Neural crest cell (in vitro differentiated cells): Measurements from ENCODE around the gene KREMEN1. TPM values are rescaled to one million over a fixed set of nuclear protein-coding genes. Genes with fewer than 3 reads are reported as not detected.
A peak's percentile ranks its signal among the peaks of the same experiment; 100 is the strongest.

ENCODE experiments used
- DNase-seq: peaks from one replicate; pipeline ENCODE4 v3.0.0; 2021; ENCODE audit warnings: low read depth, mixed read lengths, low spot score
- H3K27ac Mint-ChIP-seq: one replicate; pipeline ENCODE4 v1.8.0; 2021; ENCODE audit warnings: mild to moderate bottlenecking, mixed read lengths; ENCODE audit not compliant: unreplicated experiment
- H3K27me3 Mint-ChIP-seq: 2 replicates; pipeline ENCODE4 v1.8.0; 2021; ENCODE audit warnings: low read depth, mild to moderate bottlenecking, mixed read lengths
- H3K36me3 Mint-ChIP-seq: 2 replicates; pipeline ENCODE4 v1.8.0; 2021; ENCODE audit warnings: low read depth, mild to moderate bottlenecking, mixed read lengths
- H3K4me1 Mint-ChIP-seq: 2 replicates; pipeline ENCODE4 v1.8.0; 2021; ENCODE audit warnings: mixed read lengths
- H3K4me3 Mint-ChIP-seq: one replicate; pipeline ENCODE4 v1.8.0; 2021; ENCODE audit warnings: mild to moderate bottlenecking, mixed read lengths
- H3K9me3 Mint-ChIP-seq: 2 replicates; pipeline ENCODE4 v1.8.0; 2021; ENCODE audit warnings: mixed read lengths
- total RNA-seq: library from RNA; stranded (reverse); gene quantifications from 2 replicates; pipeline ENCODE4 v1.2.1, GENCODE V29; 2021
- TF ChIP-seq, protein P1 (sequence below): fragments of 200-600 bp; sonication (generic); conservative IDR thresholded peaks from 2 replicates; pipeline ENCODE4 v1.5.0; 2021; ENCODE audit warnings: antibody characterized with exemption, mild to moderate bottlenecking

KREMEN1 gene
- total RNA-seq, 1 donor from 2014 or later, result 3.9 TPM

DNA sequence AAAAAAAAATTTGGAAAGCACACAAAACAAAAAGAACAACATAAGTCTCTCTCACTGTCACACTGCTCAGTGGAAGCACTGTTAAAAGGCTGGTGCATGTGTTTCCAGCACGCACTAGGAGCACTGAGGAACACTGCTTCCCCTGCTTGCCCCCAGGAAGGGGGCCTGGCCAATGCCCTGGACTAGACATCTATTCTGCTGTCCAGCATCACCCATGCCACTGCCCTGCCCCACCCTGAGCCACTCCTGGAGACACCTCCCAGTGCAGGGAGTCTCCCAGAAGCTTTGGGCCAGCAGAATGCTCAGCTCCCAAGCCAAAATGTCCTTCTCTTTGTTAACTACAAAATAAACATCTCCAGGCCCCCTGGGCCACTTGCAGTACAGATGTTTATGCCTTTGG lies 83.1 kb downstream of the KREMEN1 start:
- Mint-ChIP-seq H3K27ac (no peak overlapping the region), H3K4me1 (peaks cover 39% of the 10 kb centered on the region), H3K9me3 (no peaks in the 10 kb centered on the region), H3K36me3 (no peaks in the 10 kb centered on the region), H3K4me3 (no peak overlapping the region), H3K27me3 (peaks cover 15% of the 10 kb centered on the region)
- TF ChIP-seq, protein P1, sequence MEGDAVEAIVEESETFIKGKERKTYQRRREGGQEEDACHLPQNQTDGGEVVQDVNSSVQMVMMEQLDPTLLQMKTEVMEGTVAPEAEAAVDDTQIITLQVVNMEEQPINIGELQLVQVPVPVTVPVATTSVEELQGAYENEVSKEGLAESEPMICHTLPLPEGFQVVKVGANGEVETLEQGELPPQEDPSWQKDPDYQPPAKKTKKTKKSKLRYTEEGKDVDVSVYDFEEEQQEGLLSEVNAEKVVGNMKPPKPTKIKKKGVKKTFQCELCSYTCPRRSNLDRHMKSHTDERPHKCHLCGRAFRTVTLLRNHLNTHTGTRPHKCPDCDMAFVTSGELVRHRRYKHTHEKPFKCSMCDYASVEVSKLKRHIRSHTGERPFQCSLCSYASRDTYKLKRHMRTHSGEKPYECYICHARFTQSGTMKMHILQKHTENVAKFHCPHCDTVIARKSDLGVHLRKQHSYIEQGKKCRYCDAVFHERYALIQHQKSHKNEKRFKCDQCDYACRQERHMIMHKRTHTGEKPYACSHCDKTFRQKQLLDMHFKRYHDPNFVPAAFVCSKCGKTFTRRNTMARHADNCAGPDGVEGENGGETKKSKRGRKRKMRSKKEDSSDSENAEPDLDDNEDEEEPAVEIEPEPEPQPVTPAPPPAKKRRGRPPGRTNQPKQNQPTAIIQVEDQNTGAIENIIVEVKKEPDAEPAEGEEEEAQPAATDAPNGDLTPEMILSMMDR, result no peak
- DNase-seq, result no peak

DNA sequence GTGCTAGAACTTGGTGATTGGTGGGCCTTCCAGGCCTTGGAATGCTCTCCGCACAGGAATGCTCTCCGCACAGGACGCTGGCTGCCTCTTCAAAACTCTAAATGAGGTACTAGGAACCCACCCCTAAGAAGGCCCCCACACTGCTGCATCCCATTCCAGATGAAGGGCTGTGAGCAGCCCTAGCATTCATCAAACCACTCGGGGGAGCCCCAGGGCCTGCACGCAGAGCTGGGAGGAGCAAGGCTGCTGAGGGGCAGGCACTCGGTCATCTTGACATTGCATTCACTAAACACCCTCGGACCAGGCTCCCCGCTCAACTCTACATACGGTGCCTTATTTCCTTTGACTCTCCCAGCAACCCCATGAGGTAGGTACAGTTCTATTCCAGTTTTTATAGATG lies 83.7 kb downstream of the KREMEN1 start:
- H3K4me3 Mint-ChIP-seq, result no peak overlapping the region
- no peak overlapping the region for H3K27ac Mint-ChIP-seq
- no peak for DNase-seq
- no peaks in the 10 kb centered on the region for H3K36me3 Mint-ChIP-seq
- TF ChIP-seq, protein P1, result no peak
- peaks cover 15% of the 10 kb centered on the region for H3K27me3 Mint-ChIP-seq
- peaks cover 34% of the 10 kb centered on the region for H3K4me1 Mint-ChIP-seq
- no peaks in the 10 kb centered on the region for H3K9me3 Mint-ChIP-seq

DNA sequence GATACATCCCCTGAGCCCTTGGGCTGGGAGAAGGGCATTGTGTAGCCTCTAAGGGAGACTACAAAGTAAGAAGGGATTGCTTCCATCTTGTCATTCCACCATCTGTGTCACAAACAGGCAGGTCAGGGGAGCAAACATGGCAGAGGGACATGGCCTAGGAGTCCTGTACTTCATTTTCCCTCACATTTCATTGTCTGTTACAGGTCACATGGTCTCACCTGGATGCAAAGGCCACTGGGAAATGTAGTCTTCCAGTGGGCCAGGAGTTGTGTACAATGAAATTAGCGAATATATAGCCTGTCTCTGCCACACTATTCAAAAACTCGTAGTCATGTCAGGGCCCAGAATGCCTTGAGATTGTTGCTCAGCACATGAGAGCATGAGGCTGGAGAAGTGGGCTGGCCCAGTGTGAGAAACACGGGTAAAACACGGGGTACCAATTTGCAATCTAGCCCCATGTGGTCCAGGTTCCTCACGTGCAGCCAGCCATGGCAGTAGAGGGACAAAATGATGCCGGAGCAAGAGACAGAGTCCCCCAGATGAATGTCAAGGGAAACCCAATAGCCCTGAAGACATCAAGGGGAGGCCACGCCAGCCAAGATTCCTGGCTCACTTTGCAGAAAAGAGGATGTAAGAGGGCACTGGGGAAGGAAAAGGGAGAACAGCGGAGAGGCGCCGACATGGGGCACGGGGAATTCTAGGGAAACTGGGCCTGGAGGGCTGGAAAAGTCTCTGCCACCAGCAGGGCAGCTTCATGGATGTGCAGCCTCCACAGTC lies 85.1 kb downstream of the KREMEN1 start:
- Mint-ChIP-seq H3K9me3 (no peaks in the 10 kb centered on the region), H3K36me3 (no peaks in the 10 kb centered on the region), H3K4me1 (peaks cover 21% of the 10 kb centered on the region), H3K27me3 (peaks cover 15% of the 10 kb centered on the region), H3K27ac (peak overlapping the region; percentile 60), H3K4me3 (no peak overlapping the region)
- TF ChIP-seq, protein P1, result no peak
- no peak for DNase-seq

DNA sequence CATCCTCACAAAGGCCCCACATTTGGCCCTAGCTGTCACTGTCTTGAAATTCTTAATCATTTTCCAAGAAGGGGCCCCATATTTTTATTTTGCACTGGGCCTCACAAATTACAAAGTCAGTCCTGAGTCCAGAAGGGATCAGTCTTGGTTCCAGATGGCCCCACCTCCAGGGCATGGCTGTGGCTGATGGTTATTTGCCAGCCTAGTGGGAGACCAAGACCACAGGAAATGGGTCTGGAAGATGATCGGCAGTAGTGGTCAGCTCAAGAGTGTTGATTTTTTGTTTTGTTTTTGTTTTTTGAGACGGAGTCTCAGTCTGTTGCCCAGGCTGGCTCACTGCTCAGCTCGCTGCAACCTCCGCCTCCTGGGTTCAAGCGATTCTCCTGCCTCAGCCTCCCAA lies 85.7 kb downstream of the KREMEN1 start:
- Mint-ChIP-seq H3K9me3 (no peaks in the 10 kb centered on the region), H3K27ac (no peak overlapping the region)

DNA sequence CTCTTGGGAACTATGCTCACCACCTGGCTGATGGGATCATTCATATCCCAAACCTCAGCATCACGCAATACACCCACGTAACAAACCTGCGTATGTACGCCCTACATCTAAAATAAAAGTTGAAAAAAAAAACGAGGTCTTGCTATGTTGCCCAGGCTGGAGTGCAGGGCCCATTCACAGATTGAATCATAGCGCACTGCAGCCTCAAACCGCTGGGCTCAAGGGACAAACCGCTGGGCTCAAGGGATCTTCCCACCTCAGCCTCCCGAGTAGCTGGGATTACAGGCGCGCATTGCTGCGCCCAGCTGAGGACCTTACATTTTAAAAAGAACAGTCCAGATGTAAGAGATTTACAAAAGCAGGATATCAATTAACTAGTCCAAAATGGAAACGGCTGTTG lies 91.0 kb downstream of the KREMEN1 start:
- H3K27me3 Mint-ChIP-seq, result no peaks in the 10 kb centered on the region
- H3K4me3 Mint-ChIP-seq, result no peak overlapping the region
- no peaks in the 10 kb centered on the region for H3K9me3 Mint-ChIP-seq
- no peak for DNase-seq
- TF ChIP-seq, protein P1, result no peak
- no peaks in the 10 kb centered on the region for H3K4me1 Mint-ChIP-seq
- H3K36me3 Mint-ChIP-seq, result no peaks in the 10 kb centered on the region
- no peak overlapping the region for H3K27ac Mint-ChIP-seq

More for the DNA sequence above, 85.7 kb downstream of the KREMEN1 start:
- H3K27me3 Mint-ChIP-seq, result peaks cover 11% of the 10 kb centered on the region
- peaks cover 16% of the 10 kb centered on the region for H3K4me1 Mint-ChIP-seq
- TF ChIP-seq, protein P1, result no peak
- no peaks in the 10 kb centered on the region for H3K36me3 Mint-ChIP-seq
- H3K4me3 Mint-ChIP-seq, result no peak overlapping the region
- no peak for DNase-seq
